Putamen (tissue), 1 donor: ENCODE measurements around the gene SEMA7A.
"Not testable (repeated sequence)": the region's sequence is repeated elsewhere in the genome, so short reads cannot be mapped to it uniquely, and the experiment has no call there.

Source experiments
- DNase-seq: peaks from one replicate; pipeline ENCODE4 v3.0.0-alpha.2; 2016; ENCODE audit warnings: low spot score

SEMA7A gene

DNA sequence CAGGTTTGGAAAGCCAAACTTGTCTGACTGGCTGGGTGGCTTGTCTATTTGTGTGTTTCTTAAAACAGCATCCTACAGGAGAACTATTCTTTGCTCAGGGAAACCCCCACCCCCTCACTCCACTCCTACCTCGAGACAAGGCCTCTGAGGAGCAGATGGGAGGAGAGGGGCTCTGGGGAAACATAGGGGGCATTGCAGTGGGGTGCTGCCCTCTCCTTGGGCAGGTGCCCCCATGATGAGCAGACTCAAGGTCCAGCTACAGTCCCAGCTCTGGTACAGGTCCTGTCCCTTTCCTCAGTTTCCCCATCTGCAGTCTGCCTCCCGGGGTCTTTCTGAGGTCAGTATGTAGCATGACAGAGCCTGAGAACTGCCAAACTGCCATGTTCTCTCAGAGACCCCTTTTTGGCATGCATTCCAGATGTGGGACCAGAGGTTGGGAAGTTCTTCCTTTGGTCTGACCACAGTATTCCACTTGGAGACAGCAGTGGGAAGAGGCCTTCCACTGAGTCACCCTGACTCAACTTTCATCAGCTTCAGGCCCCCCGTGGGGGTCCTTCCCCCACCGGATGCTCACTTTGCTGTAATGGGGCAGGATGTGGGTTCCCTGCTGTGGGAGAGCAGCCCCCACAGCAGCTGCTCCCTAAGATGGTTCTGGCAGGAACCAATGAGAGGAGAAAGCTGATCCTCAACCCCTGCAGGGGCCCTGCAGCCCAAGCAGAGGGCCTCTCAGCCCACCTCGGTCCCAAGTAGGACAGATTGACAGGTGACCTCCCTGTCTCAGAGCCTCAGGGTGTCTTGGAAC is 34.0 kb downstream of the SEMA7A start:
- DNase-seq = no peak

DNA sequence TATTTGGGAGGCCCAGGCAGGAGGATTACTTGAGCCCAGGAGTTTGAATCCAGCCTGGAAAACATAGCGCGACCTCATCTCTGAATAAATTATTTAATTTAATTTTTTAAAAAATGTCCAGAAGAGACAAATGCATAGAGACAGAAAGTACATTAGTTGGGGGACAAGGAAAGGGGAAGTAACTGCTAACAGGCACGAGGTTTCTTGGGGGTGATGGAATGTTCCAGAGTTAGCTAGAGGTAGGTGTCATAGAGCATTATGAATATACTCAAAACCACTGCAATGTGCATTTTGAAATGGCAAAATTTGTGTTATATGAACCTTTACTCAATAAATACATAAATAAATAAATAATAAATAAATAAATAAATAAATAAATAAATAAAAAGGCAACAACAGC is 34.7 kb downstream of the SEMA7A start:
- DNase-seq = no peak

DNA sequence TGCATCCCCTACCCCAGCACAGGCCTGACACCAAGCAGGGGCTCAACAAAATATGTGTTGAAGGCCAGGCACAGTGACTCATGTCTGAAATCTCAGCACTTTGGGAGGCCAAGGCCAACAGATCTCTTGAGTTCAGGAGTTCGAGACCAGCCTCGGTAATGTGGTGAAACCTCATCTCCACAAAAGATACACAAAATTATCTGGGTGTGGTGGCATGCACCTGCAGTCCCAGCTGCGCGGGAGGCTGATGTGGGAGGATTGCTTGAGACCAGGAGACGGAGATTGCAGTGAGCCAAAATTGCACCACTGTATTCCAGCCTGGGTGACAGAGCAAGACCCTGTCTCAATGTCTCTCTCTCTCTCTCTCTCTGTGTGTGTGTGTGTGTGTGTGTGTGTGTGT is 35.6 kb downstream of the SEMA7A start:
- no peak for DNase-seq

DNA sequence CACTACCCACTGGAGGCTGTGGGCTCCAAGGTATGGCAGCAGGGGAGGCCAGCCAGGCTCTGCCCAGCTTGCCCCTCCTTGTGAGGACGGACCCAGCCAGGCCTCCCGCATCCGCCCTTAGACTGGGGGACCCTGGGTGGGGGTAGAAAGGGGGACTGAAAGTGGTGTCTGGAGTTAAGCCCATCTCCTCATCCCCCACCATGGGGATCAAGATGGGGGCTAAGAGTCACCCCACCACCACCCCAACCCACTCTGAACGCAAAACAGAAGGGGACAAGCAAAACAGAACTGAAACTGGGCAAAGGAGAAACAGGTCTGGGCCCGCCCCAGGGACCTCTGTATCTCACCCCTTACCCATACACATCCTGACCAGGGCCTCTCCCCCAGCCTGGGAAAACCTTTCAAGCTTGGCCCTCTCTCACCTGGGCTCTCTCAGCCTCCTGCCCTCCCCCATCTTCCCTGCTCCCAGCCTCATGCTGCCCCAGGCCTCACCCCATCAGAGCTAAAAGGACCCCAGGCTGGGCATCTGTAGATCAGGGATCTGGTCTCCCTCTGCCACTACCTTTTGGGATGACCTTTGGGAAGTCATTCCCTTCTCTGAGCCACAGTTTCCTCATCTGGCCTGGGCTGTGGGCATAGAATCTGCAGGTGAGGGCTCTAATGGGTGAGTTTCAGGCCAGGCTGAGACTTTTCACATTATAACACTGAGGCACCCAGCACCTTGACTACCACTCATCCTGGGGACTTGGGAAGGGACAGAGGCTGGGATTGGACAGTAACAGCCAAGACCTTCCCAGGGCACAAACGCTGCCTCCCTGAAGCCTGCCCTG is 36.3 kb downstream of the SEMA7A start:
- DNase-seq = no peak

DNA sequence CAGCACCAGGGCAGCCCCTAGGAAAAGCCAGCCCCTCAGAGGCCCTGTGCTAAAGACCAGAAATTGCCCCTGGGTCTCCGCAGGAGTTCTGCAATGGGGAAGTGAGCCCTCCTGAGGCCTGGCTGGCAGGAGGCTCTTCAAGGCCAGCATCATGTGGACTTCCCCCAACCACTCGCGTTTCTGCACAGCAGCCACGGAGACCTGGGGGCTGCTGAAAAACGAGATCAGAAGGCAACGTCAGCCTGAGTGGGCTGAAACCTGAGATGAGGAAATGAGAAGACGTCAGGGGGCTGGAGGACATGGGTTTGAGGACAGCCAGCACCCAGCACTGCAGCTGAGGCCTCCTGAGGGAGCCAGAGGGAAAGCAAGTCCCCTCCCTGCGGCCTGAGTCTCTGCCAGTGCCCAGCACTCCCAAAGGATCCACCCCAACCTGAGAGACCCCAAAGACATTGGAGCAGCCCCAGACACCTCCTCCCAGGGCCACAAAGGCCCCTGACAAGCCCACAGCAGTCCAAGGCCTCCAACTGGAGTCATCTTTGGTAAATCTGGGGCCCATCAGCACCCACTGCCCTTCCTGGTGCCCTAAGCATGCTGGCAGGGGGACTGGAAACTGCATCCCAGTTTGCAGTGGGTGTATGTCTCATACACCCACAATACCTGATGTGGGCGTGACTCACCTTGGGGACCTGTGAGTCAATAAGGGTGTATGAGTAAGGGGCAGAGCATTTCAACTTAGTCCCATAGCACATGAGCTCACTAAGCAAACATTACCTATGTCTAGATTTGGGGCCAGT is 37.1 kb downstream of the SEMA7A start:
- DNase-seq = no peak

DNA sequence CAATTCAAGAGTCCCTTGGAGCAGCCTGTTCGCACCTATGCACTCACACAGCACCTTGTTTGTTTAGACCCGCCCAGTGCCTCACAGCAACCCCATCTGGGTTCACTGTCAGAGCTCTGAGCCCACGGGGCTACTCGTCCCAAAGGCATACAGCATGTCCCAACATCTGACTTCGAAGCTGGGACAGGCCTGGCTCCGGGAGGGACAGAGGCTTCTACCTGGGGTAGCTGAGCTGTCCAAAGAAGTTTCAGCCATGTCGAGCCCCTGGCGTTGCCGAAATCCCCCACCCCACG is 37.7 kb downstream of the SEMA7A start:
- DNase-seq = no peak

DNA sequence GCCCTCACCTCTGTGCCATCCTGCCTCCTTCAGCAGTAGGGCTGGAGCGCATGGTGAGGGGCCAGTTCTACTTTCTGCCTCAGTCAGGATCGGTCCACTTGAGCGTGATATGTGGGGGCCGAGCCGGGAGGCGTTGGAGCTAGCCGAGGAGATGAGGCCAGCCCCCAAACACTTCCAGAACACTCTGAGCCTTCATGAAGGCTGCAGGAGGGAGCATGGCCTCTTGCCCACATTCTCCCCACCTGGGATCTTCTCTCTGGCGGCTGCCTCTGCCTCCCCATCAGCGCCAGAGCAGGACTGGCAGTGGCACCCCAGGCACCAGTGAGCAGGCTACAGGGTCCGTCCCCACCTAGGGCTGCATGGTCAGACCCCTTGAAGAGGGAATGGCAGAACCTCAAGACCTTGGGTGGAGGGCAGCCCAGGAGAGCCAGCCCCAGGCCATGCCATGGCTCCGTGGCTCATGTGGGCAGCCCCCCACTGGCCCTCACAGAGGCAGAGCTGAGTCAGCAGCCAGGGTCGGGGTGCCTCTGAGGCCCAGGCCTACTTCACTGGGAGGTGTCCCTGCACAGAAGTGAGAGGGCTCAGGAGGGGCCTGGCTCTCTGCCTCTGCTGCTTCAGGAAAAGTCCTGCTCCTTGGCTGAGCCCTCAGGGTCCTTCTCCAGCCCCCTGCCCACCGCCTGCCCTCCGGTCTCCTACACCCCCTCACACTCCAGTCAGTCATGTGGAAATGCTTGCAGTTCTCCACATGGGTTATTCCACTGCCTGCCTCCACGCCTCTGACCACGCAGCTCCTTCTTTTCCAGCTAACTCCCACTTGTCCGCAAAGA is 38.2 kb downstream of the SEMA7A start:
- no peak for DNase-seq

DNA sequence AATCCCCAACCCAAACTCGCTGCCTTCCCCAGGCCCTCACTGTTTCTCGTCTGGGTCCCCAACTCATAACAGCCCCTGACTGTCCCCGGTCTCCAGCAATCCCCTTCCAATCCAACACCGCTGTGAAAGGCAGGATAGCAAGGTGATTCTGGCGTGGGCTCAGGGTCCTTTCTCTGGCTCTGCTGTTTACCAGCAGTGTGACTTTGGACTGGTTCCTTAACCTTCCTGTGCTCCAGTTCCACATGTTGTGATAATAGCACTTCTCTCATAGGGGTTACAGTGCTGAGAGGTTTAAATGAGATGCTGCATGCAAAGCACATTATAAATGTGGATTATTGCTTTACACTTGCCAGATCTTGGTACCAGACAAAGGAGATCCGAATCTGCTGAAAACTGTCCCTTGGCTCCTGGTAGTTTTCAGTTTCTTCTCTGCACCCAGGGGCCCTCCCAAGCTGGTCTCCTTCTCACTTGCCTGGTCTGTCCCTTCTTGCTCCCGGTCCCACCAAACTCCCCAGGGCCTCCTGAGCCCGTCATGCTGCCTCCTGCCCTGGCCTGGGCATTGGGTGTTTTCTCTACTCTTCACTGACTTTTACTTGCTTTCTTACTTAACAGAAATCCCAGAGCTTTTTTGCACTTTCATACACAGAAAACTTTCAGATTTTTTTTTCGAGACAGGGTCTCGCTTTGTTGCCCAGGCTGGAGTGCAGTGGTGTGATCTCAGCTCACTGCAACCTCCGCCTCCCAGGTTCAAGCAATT is 39.5 kb downstream of the SEMA7A start:
- DNase-seq = no peak

DNA sequence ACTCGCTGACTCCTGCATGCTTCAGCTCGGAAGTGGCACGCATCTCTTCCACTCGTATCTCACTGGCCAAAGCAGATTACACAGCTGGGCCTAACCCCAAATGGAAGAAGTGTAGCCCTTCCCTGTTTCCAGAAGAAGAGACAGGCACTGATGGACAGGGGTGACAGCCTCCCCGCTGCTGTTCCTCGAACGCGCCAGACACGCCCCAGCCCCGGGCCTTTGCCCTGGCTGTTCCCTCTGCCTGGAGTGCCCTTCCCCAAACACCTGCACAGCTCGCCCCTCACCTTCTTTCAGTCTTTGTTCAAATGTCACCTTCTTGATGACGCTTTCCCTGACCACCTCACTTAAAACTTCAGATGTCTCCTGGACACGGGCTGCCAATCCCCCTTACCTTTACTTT is 40.3 kb downstream of the SEMA7A start:
- DNase-seq = no peak

DNA sequence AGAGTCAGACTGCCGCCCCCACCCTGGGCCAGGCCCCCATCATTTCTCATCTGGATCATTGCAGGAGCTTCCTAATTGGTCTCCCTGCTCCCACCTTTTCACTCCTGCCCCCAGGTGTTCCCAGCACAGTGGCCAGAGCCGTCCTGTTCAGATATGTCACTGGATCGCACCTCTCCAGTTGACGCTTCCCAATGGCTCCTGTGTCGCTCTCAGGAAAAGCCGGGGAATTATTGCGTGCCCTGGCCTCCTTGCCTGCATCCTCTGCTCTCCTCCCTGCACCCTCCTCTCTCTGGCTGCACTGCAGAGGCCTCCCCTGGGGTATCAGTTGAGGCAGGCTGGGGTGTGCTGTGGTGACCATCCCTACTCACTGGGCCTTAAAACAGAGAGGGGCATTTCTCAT is 40.9 kb downstream of the SEMA7A start:
- DNase-seq = no peak

DNA sequence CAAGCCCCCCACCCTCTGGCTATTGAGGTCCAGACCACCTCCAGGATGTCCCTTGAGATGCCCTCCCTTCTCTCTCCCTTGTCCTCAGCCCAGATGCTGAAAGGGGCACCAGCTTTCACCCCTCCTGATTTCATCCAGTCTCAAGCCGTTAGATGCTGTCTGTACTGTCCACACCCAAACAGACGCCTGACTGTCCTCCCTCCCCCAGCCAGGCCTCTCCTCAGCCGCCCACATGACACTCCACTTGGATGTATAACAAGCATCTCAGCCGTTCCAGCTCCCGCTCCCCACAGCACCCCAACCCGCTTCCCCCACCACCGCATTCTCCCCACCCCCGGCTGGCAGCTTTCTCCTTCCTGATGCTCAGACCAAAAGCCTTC is 41.3 kb downstream of the SEMA7A start:
- DNase-seq = no peak

DNA sequence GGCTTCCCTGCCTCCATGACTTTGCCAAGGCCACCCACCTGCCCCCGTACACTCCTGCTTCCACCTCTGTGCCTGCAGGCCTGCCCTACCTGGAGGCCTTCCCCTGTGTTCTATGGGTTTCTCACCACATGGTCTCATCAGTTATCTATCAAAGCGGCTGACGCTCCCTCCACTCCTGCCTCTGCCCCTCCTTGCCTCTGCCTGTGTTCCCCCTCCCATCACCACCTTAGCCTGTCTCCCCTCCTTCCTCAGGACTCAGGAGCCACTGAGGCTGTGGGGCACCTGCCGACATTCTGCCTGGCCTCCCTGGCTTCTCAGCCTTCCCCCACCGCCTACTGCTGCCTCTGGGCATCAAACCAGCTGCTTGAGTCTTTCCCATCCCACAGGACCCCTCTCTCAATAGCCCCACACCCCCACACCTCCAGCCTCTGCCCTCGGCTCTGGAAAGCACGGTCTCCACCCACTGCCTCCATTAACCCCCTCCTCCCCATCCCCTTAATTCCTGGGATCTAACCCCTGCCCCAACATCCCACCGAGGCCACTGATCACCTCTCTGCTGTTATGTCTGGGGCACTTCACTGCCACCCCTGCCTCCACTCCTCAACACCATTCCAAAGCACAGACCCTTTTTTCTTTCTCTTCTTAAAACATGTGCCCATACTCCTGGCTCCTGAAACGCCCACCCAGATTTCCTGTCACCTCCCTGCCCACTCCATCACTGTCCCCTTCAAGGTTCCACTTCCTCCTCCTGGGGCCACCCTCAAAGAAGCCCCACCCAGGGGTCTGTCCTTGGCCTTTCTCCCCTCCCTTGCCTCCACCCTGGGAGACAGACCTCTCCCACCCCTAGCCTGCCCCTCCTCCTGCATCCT is 41.9 kb downstream of the SEMA7A start:
- DNase-seq = no peak

DNA sequence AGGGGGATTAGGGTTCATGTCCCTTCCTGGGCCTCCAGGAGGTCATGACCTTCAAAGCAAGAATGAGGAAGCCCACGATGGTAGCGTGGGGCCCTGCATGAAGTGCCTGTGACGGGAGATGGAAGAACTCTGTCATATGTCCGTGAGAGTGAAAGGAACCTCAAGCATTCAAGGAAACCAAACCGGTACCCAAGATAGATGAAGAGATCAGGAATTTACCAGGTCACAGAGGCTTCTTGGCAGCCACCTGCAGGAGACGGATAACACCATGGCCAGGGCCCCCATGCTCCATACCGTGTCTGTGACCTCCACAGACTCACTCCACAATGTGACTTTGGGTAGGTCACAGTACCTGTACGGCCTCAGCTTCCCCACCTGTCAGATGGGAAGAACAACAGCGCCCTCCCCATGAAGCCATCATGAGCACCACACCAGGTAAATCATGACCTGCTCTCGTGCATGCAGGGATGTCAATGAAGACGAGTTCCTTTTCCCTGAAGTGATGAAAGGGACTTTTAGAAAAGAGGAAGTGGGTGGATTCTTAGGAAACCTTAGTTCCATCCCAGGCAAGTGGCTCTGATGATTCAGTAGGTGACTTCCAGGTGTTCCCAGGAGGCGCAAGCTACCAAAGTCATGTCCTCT is 43.0 kb downstream of the SEMA7A start:
- no peak for DNase-seq

DNA sequence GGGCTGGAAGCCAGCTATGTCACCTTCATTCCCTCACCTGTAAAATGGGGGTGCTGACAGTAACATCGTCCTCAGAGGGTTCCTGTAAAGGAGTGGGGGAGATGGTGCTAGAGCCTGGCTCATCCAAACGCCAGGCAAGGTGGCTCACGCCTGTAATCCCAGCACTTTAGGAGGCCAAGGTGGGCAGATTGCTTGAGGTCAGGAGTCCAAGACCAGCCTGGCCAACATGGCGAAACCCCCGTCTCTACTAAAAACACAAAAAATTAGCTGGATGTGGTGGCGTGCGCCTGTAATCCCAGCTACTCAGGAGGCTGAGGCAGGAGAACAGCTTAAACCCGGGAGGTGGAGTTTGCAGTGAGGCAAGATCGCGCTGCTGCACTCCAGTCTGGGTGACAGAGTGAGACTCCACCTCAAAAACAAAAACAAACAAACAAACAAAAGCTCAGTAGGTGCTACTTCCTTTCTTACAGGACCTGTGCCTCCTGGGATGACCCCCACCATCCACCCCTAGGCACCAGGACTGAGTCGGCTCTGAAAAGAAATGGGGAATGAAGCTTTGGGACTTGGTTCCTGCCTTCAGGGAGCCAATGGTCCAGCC is 43.6 kb downstream of the SEMA7A start:
- not testable (repeated sequence) for DNase-seq

DNA sequence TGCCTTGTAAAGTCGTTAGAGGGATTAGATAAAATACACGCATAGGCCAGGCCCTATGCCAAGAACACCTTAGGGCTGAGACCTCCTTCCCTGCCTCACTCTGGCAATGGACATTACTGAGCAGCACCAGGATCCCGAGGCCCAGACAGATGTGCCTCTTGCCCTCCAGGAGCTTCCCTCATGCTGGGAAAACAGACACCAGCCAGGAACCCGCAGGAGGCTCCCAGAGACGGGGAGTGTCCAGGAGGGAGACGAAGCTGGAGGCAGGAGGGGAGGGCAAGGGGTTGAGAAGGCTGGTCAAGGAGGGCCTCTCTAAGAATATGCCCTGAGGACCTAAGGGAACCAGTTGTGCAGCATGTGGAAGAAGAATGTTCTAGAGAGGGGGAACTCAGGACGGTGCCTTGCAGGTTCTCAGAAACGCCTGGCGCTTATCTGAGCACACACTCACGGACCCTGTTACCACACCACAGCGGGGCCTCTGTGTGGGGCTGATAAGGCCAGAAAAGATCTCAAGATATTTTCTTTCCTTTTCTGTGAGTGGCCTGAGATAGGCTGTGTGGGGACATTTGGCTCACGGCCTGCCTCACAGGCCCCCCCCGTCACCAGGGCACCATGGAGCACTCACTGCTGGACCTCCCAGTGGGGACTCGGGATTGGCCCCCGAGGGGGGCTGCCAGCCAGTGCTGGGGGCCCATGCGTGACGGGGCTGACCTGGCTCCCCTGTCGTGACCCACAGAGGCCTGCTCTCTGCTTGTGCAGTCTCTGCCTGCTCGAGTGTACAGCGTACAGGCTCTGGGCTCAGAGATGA is 44.3 kb downstream of the SEMA7A start:
- DNase-seq = no peak

DNA sequence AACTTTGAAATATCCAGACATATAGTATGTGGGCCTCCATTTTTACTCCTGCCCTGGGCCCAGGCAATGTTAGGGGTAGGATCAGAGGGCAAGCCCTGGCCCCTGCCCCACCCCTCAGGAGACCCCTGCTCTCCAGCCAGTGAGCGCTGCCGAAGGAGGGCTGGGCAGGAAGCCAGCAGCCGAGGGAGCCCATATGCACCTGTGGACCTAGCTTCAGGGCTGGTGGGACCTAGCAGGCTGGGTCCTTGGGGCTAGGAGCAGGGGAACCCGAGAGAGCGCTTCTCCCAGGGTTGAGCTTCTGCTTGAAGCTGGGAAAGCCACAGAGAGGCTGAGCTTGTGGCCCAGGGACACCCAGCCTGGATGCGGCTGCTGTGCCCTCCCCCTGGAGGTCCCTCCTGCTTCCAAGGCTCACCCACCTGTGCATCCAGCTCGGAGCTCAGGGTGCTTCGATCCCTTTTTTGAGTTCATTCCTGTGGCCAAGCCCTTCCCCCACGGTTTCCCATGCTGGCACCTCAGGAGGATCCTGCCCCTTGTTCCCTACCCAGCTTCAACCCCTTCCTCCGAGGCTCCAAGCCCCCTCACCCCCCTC is 45.3 kb downstream of the SEMA7A start:
- DNase-seq = no peak

DNA sequence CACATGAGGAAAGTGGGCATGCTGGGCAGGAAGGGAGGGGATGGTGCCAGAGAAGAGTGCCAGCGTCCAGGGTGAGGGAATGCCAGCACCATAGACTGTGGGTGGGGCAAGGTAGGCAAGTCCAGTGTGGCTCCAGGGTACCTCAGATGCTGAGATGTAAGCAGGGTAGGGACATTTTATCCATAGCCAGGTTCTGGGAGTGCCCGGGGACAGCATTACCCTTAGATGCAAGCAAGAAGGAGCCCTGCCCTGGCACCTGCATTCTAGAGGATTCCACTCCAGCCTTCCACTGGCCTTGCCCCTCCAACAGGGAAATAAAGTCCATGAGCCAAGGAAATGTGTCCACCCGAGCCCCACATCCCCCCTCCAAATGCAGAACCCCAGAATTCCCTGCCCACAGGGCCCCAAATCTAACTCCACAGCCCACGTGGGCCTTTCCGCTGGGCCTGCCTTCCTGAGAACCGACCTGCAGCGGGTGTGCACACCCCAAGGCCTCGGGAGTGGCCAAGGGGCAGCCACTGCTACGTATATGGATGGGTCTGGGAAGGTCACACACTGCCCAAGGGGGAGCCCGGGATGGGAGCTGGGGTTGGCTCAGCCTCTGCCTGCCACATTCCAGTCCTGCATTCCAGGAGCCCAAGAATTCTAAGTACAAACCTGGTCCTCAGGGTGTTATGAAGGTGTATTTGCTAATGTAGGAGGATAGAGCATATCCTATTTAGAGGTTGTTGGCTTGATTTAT is 46.0 kb downstream of the SEMA7A start:
- no peak for DNase-seq
